GM21390 (cell line): ENCODE measurements around the gene TAS1R3.

Source experiments
- ATAC-seq: cut with Tn5 transposase; IDR thresholded peaks from one replicate; pipeline ENCODE4 v1.9.1; 2021; ENCODE audit not compliant: unreplicated experiment

TAS1R3 gene

DNA sequence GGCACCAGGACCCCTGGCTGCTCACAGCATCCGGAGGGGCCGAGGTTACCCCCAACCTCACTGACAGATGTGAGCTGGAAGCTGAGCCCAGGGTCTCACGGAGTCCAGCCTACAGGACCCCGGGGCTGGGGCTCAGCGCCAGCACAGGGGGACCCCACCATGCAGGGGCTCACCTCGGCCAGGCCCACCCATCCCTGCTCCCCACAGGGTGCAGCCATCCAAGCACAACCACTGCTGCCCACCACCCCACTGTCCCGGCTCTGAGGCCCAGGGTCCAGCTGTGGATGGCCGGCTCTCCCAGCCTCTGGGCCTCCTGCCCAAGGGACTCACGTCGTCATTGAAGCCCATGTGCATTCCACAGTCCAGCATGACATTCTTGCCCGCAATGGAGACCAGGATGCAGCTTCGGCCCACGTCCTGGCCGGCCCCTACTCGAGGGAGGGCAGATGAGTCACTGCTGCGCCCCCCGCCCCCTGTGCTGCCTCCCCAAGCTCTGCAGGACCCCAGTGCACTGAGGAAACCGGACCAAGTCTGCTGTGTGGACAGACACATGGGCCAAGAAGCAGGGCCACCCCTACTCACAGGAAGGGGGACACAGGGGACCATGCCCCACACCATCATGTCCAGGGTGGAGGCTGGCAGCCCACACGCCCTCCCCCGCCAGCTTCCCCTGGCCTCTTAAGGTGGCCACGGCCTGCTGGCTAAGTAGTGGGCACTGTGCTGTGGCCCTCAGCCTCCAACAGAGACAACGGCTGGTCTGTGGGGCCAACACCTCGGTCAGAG lies 10.2 kb upstream of the TAS1R3 start:
- no peak for ATAC-seq

- ATAC-seq = no peak
Observed at GRCh38 chr1:1321477-1321876, 9.6 kb upstream of the TAS1R3 start.

DNA sequence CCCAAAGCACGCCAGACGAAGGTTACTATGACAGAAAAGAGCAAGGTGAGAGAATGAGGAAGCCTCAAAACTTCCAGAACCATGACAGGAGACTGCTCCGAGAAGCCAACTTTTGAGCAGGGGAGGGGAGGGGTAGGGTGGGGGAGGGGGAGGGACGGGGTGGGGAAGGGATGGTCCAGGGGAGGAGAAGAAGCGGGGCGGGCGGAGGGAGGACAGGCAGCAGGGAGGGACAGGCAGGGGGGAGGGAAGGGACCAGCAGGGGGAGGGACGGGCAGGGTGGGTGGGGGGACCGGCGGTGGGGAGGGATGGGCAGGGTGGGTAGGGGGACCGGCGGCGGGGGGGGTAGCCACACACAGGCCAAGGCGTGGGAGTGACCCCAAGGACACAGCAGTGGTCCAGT lies 8.7 kb upstream of the TAS1R3 start:
- ATAC-seq = no peak

- ATAC-seq = no peak
Observed at GRCh38 chr1:1322952-1323351, 8.1 kb upstream of the TAS1R3 start.

DNA sequence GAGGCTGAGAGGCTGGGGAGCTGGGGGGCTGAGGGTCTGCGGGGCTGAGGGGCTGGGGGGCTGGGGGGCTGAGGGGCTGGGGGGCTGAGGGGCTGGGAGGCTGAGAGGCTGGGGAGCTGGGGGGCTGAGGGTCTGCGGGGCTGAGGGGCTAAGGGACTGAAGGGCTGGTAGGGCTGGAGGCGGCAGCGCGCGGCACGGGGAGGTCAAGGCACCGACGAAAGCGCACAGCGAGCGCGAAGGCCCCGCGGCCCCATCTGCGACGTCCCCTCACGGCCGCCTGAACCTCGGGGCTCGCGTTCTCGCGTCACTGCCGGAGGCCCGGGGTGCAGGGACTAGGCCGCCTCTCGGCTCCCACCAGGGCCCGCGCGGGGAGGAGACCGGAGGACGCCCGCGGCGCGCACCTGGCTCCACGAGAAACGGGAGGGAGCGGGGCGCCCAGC lies 7.0 kb upstream of the TAS1R3 start:
- peak; percentile 20 for ATAC-seq

- ATAC-seq = peak; percentile 56
Observed at GRCh38 chr1:1324524-1325287, 6.4 kb upstream of the TAS1R3 start, which contains the start of the genes CPTP and INTS11. Gene CPTP (plus strand): TSS chr1:1324802. CDS start chr1:1326911, 2,109 bp downstream. Gene INTS11 (minus strand): TSS chr1:1324660. CDS start chr1:1324608, 52 bp downstream.

- ATAC-seq = no peak
Observed at GRCh38 chr1:1325288-1326074, 5.6 kb upstream of the TAS1R3 start.

- no peak for ATAC-seq
Observed at GRCh38 chr1:1326075-1326605, 4.9 kb upstream of the TAS1R3 start.

DNA sequence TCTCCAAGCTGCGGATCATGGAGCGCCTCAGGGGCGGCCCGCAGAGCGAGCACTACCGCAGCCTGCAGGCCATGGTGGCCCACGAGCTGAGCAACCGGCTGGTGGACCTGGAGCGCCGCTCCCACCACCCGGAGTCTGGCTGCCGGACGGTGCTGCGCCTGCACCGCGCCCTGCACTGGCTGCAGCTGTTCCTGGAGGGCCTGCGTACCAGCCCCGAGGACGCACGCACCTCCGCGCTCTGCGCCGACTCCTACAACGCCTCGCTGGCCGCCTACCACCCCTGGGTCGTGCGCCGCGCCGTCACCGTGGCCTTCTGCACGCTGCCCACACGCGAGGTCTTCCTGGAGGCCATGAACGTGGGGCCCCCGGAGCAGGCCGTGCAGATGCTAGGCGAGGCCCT lies 3.8 kb upstream of the TAS1R3 start:
- no peak for ATAC-seq

DNA sequence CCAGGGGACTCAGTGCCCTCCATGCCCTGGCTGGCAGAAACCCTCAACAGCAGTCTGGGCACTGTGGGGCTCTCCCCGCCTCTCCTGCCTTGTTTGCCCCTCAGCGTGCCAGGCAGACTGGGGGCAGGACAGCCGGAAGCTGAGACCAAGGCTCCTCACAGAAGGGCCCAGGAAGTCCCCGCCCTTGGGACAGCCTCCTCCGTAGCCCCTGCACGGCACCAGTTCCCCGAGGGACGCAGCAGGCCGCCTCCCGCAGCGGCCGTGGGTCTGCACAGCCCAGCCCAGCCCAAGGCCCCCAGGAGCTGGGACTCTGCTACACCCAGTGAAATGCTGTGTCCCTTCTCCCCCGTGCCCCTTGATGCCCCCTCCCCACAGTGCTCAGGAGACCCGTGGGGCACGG lies 2.8 kb upstream of the TAS1R3 start:
- no peak for ATAC-seq

GRCh38 chr1:1329304-1330210 lies 1.5 kb upstream of the TAS1R3 start:
- ATAC-seq = no peak

DNA sequence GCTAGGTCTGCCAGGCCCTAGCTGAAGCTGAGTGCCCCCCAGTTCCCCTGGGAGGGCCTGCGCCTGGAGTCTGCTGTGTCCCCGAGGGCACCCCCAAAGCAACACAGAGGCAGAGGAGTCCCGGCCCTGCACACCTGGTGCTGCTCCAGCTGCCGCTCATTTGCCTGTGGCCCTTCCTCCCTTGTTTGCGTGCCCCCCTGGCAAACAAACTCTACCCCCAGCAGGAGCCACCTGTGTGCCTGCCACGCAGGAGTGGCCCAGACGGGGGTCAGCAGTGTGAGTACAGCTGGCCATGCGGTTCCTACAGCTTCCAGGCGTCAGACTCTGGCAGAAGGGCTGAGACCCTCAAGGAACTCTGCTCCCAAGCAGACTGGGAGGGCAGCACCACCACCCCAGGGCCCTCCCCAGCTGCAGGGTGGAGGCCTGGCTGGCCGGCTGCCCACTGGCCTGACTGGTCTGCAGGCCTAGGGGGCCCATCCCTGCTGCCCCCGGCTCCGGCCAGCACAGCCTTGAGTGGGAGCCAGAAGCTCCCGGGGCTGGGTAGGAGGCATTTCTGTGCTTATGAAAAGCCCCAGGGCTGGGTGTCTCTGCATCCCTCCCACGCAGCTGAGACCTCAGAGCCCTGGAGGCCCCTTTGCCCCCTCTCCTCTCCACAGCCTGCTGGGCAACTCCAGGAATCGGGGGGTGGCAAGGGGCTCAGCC lies 563 bp upstream of the TAS1R3 start:
- no peak for ATAC-seq

GRCh38 chr1:1332031-1332755 lies 1.1 kb downstream of the TAS1R3 start:
- ATAC-seq = no peak

- ATAC-seq = no peak
Observed at GRCh38 chr1:1332774-1333480, 1.8 kb downstream of the TAS1R3 start.

- ATAC-seq = no peak
Observed at GRCh38 chr1:1333551-1334241, 2.6 kb downstream of the TAS1R3 start.

DNA sequence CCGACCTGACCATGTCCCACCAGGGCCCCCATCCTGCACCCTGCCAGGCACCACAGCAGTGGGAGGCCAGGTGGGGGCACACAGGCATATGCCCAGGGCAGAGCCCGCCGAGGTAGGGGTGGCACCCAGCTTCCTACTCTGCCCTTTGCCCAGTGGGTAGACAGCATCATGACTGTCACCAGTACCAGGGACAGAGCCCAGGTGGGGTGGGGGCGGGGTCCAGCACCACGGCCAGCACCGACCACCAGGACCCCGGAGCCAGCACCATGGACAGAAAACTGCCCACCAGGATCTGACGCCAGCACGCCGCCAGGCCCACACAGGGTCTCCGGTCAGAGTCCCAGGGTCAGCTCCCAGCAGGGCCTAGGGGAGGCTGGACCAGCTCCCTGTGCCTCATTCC lies 3.8 kb downstream of the TAS1R3 start:
- ATAC-seq = no peak

- ATAC-seq = no peak
Observed at GRCh38 chr1:1335283-1335682, 4.2 kb downstream of the TAS1R3 start.
